ENCODE data around the gene OTULINL.
"Not testable (repeated sequence)": the region's sequence is repeated elsewhere in the genome, so short reads cannot be mapped to it uniquely, and the experiment has no call there.

Gene OTULINL

GRCh38 chr5:14581106-14581890 is at the start of gene OTULINL:
Gene OTULINL (plus strand): TSS chr5:14581792. CDS start chr5:14581895, 103 bp downstream.
- peaks cover 44% of the 10 kb centered on the region for H3K4me1 Mint-ChIP-seq (ENCODE audit: low read depth)
- H3K36me3 Mint-ChIP-seq: no peaks in the 10 kb centered on the region
- no peaks in the 10 kb centered on the region for H3K9me3 Mint-ChIP-seq (ENCODE audit: low read depth)
- H3K4me3 Mint-ChIP-seq: peak within 1 kb of the TSS; percentile 87
- peak within 1 kb of the TSS; percentile 80 for H3K27ac Mint-ChIP-seq
- H3K27me3 Mint-ChIP-seq: no peaks in the 10 kb centered on the region

DNA sequence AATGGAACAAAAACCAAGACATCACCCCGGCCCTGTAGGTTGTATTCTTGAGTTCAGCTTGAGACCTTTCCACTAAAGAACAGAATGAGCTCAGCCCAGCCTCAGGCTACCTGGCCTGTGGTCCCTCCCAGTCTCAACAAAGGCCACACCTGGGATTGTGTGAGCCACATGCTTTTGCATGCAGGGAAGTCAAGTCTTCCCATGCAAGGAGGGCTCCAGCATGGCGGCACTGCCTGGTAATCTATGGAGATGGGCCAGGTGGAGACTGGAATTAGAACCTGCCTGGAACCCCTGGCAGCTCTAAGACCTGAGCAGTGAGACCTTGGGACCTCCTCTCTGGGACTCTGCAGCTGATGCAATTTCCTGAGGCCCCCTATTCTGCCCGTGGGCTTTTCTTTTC is 49.4 kb upstream of the OTULINL start:
- H3K9me3 Mint-ChIP-seq (ENCODE audit: low read depth): no peaks in the 10 kb centered on the region
- H3K4me3 Mint-ChIP-seq: no peak overlapping the region
- no peaks in the 10 kb centered on the region for H3K36me3 Mint-ChIP-seq
- no peak overlapping the region for H3K27ac Mint-ChIP-seq
- H3K27me3 Mint-ChIP-seq: no peaks in the 10 kb centered on the region
- no peaks in the 10 kb centered on the region for H3K4me1 Mint-ChIP-seq (ENCODE audit: low read depth)

DNA sequence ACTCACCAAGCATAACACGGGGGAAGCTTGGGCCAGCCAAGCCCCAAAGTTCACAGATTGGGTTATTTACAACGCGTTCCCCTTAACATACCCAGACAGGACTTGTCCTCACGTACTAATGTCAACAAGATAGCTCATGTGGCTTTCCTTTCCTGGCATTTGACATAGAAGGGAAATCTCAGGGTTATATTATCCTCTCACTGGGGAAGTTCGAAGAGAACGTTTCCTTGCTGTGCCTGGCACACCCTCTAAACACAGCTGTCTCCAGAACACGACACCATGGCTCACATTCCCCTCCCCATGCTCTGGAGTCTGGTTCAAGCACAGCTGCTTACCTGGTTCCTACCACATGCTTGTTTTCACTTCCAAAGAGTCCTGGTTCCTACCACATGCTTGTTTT is 46.8 kb upstream of the OTULINL start:
- Mint-ChIP-seq H3K9me3 (ENCODE audit: low read depth) (no peaks in the 10 kb centered on the region), H3K36me3 (peaks cover 2% of the 10 kb centered on the region), H3K4me3 (no peak overlapping the region), H3K4me1 (ENCODE audit: low read depth) (no peaks in the 10 kb centered on the region), H3K27me3 (no peaks in the 10 kb centered on the region), H3K27ac (no peak overlapping the region)

DNA sequence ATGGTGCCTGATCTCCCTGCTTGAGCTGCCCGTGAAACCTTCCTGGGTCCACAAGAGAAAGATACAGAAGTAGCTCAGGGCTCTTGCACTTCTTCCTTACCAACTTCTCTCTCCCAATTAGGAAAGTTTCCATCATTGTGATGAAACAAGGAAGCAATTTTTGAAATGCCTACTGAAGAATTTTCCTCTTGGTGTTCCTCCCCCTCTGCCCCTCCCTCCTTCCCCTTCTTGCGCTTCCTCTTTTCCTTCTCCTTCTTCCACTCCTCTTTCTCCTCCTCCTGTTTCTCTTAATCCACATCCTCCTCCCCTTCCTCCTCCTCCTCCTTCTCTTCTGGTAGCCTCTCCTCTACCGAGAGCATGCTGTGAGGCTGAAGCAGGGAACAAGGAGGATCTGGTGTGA is 36.3 kb upstream of the OTULINL start:
- Mint-ChIP-seq H3K36me3 (peaks cover 13% of the 10 kb centered on the region), H3K4me3 (no peak overlapping the region), H3K27me3 (no peaks in the 10 kb centered on the region), H3K27ac (no peak overlapping the region), H3K4me1 (ENCODE audit: low read depth) (peaks cover 10% of the 10 kb centered on the region), H3K9me3 (ENCODE audit: low read depth) (peaks cover 17% of the 10 kb centered on the region)

- peaks cover 11% of the 10 kb centered on the region for H3K4me1 Mint-ChIP-seq (ENCODE audit: low read depth)
Measured at GRCh38 chr5:14545862-14546261, 35.7 kb upstream of the OTULINL start.

GRCh38 chr5:14547666-14548065 is 33.9 kb upstream of the OTULINL start:
- Mint-ChIP-seq H3K27me3 (no peaks in the 10 kb centered on the region), H3K9me3 (ENCODE audit: low read depth) (no peaks in the 10 kb centered on the region), H3K4me3 (no peak overlapping the region), H3K36me3 (peaks cover 4% of the 10 kb centered on the region), H3K4me1 (ENCODE audit: low read depth) (peaks cover 11% of the 10 kb centered on the region), H3K27ac (no peak overlapping the region)

More at GRCh38 chr5:14545862-14546261, 35.7 kb upstream of the OTULINL start:
- peaks cover 12% of the 10 kb centered on the region for H3K9me3 Mint-ChIP-seq (ENCODE audit: low read depth)
- no peaks in the 10 kb centered on the region for H3K27me3 Mint-ChIP-seq
- no peak overlapping the region for H3K4me3 Mint-ChIP-seq
- peaks cover 13% of the 10 kb centered on the region for H3K36me3 Mint-ChIP-seq
- H3K27ac Mint-ChIP-seq: no peak overlapping the region

GRCh38 chr5:14551211-14551610 is 30.4 kb upstream of the OTULINL start:
- Mint-ChIP-seq H3K27me3 (no peaks in the 10 kb centered on the region), H3K4me1 (ENCODE audit: low read depth) (peaks cover 13% of the 10 kb centered on the region), H3K36me3 (peaks cover 4% of the 10 kb centered on the region), H3K4me3 (no peak overlapping the region), H3K9me3 (ENCODE audit: low read depth) (no peaks in the 10 kb centered on the region), H3K27ac (no peak overlapping the region)

DNA sequence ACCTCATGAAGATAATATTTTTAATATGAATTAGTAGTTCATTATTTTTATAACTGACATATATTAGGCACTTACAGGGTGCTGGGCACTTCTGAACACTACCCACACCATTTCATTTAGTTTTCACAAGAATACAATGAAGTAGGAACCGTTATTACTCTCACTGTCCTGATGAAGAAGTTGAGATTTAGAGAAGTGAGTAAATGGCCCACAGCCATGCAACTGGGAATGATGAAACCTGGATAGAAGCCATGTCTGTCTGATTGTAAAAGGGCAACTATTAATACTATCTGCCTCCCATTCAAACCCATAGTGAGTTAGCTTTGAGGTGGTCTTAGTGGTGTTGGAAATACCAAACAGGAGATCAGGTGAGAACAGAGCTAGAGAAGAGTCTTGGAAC is 29.6 kb upstream of the OTULINL start:
- H3K9me3 Mint-ChIP-seq (ENCODE audit: low read depth): no peaks in the 10 kb centered on the region
- peaks cover 13% of the 10 kb centered on the region for H3K4me1 Mint-ChIP-seq (ENCODE audit: low read depth)
- peaks cover 4% of the 10 kb centered on the region for H3K36me3 Mint-ChIP-seq
- H3K27me3 Mint-ChIP-seq: no peaks in the 10 kb centered on the region
- H3K4me3 Mint-ChIP-seq: no peak overlapping the region
- no peak overlapping the region for H3K27ac Mint-ChIP-seq

GRCh38 chr5:14554288-14554687 is 27.3 kb upstream of the OTULINL start:
- H3K9me3 Mint-ChIP-seq (ENCODE audit: low read depth); H3K27me3 Mint-ChIP-seq; H3K27ac Mint-ChIP-seq; H3K36me3 Mint-ChIP-seq; H3K4me3 Mint-ChIP-seq: not testable (repeated sequence)
- peaks cover 21% of the 10 kb centered on the region for H3K4me1 Mint-ChIP-seq (ENCODE audit: low read depth)

DNA sequence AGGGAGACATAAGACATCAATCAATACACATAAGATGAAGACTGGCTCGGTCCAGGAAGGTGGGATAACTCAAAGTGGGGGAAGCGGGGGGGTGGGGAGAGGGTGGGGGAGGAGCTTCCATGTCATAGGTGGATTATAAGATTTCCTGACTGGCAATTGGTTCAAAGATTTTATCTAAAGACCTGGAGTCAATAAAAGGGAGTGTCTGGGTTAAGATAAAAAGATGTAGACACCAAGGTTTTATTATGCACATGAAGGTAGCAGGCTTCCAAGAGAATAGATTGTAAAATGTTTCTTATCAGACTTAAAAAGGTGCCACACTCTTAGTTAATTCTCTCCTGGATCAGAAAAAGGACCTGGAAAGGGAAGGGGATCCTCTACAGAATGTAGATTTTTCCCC is 25.6 kb upstream of the OTULINL start:
- H3K4me1 Mint-ChIP-seq (ENCODE audit: low read depth): peaks cover 25% of the 10 kb centered on the region
- H3K27me3 Mint-ChIP-seq: no peaks in the 10 kb centered on the region
- H3K36me3 Mint-ChIP-seq: no peaks in the 10 kb centered on the region
- H3K27ac Mint-ChIP-seq: no peak overlapping the region
- H3K9me3 Mint-ChIP-seq (ENCODE audit: low read depth): no peaks in the 10 kb centered on the region
- H3K4me3 Mint-ChIP-seq: no peak overlapping the region

- Mint-ChIP-seq H3K4me3 (no peak overlapping the region), H3K9me3 (ENCODE audit: low read depth) (no peaks in the 10 kb centered on the region), H3K27me3 (no peaks in the 10 kb centered on the region)
Measured at GRCh38 chr5:14557203-14557770, 24.3 kb upstream of the OTULINL start.

GRCh38 chr5:14557791-14558415 is 23.7 kb upstream of the OTULINL start:
- Mint-ChIP-seq H3K9me3 (ENCODE audit: low read depth) (no peaks in the 10 kb centered on the region), H3K27ac (no peak overlapping the region), H3K4me3 (no peak overlapping the region), H3K27me3 (no peaks in the 10 kb centered on the region), H3K4me1 (ENCODE audit: low read depth) (peaks cover 30% of the 10 kb centered on the region), H3K36me3 (no peaks in the 10 kb centered on the region)

More at GRCh38 chr5:14557203-14557770, 24.3 kb upstream of the OTULINL start:
- Mint-ChIP-seq H3K36me3 (no peaks in the 10 kb centered on the region), H3K4me1 (ENCODE audit: low read depth) (peaks cover 30% of the 10 kb centered on the region), H3K27ac (no peak overlapping the region)

DNA sequence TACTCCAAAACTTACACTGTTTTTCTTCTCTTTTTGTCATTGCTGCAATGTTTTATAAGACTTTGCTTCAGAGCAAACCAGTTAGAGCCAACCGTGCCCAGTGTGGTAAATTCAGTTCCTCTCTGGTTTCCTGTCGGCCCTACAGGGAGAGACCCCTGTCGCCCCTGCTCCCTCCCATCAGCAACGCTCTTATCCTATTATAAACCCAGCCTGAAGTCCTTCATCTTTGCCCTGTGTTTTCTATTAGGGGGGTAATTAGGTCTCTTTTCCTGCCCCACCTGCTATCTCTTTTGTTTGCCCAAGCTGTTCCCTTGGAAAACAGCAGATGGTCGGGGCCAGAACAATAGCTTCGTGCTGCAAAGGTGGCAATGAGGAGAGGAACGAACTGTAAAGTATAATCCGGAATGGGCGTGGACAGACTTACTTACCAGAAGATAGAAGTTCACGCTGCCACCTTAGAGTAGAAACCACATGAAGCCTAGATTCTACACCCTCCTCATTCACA is 21.4 kb upstream of the OTULINL start:
- Mint-ChIP-seq H3K27me3 (no peaks in the 10 kb centered on the region), H3K36me3 (no peaks in the 10 kb centered on the region), H3K4me1 (ENCODE audit: low read depth) (peaks cover 30% of the 10 kb centered on the region), H3K27ac (peak overlapping the region; percentile 41), H3K4me3 (peak overlapping the region; percentile 74), H3K9me3 (ENCODE audit: low read depth) (no peaks in the 10 kb centered on the region)

DNA sequence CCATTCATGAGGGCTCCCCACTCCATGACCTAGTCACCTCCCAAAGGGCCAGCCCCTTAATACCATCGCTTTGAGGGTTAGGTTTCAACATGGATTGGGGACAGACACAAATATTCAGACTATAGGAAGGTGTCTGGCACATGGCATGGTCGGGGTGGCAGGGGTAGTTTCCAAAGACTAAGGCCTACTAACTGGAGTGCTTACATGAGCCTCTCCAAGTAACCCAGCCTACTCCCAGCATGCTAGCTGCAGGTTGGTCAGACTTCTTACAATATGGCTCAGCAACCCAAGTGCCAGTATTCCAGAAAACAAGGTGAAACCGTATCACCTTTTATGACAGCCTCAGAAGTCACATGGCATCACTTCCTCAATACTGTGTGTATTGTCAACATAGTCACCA is 19.9 kb upstream of the OTULINL start:
- Mint-ChIP-seq H3K9me3 (ENCODE audit: low read depth) (no peaks in the 10 kb centered on the region), H3K27me3 (no peaks in the 10 kb centered on the region), H3K4me3 (no peak overlapping the region), H3K36me3 (no peaks in the 10 kb centered on the region), H3K27ac (no peak overlapping the region), H3K4me1 (ENCODE audit: low read depth) (peaks cover 27% of the 10 kb centered on the region)

DNA sequence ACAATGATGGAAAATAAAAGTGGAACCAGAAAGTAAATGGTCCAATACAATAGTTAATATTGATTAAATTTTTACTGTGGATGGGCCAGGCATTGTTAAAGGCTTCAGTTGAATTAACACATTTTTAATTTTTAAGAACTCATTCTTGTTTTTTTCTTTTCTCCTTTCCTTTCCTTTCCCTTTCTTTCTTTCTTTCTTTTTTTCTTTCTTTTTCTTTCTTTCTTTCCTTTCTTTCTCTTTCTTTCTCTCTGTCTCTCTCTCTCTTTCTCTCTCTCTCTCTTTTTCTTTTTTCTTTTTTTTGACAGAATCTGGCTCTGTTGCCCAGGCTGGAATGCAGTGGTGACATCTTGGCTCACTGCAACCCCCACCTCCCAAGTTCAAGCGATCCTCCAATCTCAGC is 13.3 kb upstream of the OTULINL start:
- Mint-ChIP-seq H3K4me3 (no peak overlapping the region), H3K4me1 (ENCODE audit: low read depth) (no peaks in the 10 kb centered on the region), H3K27ac (no peak overlapping the region), H3K36me3 (peaks cover 3% of the 10 kb centered on the region), H3K27me3 (no peaks in the 10 kb centered on the region), H3K9me3 (ENCODE audit: low read depth) (peaks cover 6% of the 10 kb centered on the region)
